Gastroesophageal sphincter (tissue), 4 donors: ENCODE measurements around the gene PRADC1. TPM values are rescaled to one million over a fixed set of nuclear protein-coding genes. Genes with fewer than 3 reads are reported as not detected.

Experiments
- ATAC-seq: fragments of 150-250 bp; one replicate; pipeline ENCODE4 v1.9.1; 2016; ENCODE audit warnings: mild to moderate bottlenecking, moderate library complexity
- H3K27ac ChIP-seq, 4 donors: fragments of 200-600 bp; sonication (generic) in 3 of 4; 1 replicate in 3 of 4; 2 replicates in 1 of 4; pipeline ENCODE4 v1.5.1; 2016 to 2019
- H3K27me3 ChIP-seq: fragments of 200-600 bp; sonication (generic); one replicate; pipeline ENCODE4 v1.5.1; 2019
- H3K36me3 ChIP-seq, 2 donors: fragments of 200-600 bp; sonication (generic); one replicate each; pipeline ENCODE4 v1.5.1; 2019; ENCODE audit warnings: control low read depth in 1 of 2
- H3K4me1 ChIP-seq, 3 donors: fragments of 200-600 bp; sonication (generic); 1 replicate in 2 of 3; 2 replicates in 1 of 3; pipeline ENCODE4 v1.5.1; 2016 to 2019; ENCODE audit warnings: control low read depth in 2 of 3
- H3K4me3 ChIP-seq, 2 donors: fragments of 200-600 bp; sonication (generic); one replicate each; pipeline ENCODE4 v1.5.1; 2019; ENCODE audit warnings: mild to moderate bottlenecking in 1 of 2, moderate library complexity in 1 of 2
- H3K9me3 ChIP-seq, 3 donors: fragments of 200-600 bp; sonication (generic); one replicate each; pipeline ENCODE4 v1.5.1; 2017 to 2019; ENCODE audit warnings: control low read depth in 2 of 3
- CTCF ChIP-seq, 4 experiments: fragments of 200-600 bp in 2 of 4; fragments of 450-650 bp in 2 of 4; sonication (generic) in 1 of 4; IDR thresholded peaks; one replicate each; pipeline ENCODE4 v1.5.1; 2017 to 2019; ENCODE audit warnings: antibody characterized with exemption in 4 of 4, mild to moderate bottlenecking in 2 of 4, moderate library complexity in 2 of 4
- EP300 ChIP-seq: sonication (generic); formaldehyde crosslinking; IDR thresholded peaks from one replicate; pipeline ENCODE4 v1.6.1; 2017; ENCODE audit warnings: antibody characterized with exemption, mild to moderate bottlenecking
- POLR2A ChIP-seq, 2 donors: fragments of 450-650 bp; IDR thresholded peaks; one replicate each; pipeline ENCODE4 v1.6.1; 2017; ENCODE audit warnings: antibody characterized with exemption in 2 of 2, mild to moderate bottlenecking in 2 of 2, moderate library complexity in 1 of 2
- POLR2AphosphoS5 ChIP-seq: sonication (generic); formaldehyde crosslinking; IDR thresholded peaks from one replicate; pipeline ENCODE4 v1.6.1; 2017; ENCODE audit warnings: antibody characterized with exemption
- WGBS, 2 donors: methylation state at CpG; one replicate each; pipeline ENCODE4 v1.1.5; 2018; ENCODE audit warnings: low coverage in 1 of 2; 5-methylcytosine and 5-hydroxymethylcytosine counted together
- total RNA-seq, 4 donors: library from RNA; depleted of rRNA; stranded (reverse); fragments of >200 nt; gene quantifications; one replicate each; pipeline ENCODE4 v1.1.0, GENCODE V29; 2016

The PRADC1 gene
- total RNA-seq, 4 donors from 2014 or later, result 21.7 to 37.5 (median 30.2) TPM

GRCh38 chr2:73253901-73254300 lies 20.9 kb upstream of the PRADC1 start:
- TF ChIP-seq EP300, result no peak
- no peak for TF ChIP-seq CTCF (IDR thresholded peaks at IDR 0.05)
- TF ChIP-seq POLR2A (IDR thresholded peaks at IDR 0.05), result no peak
- TF ChIP-seq POLR2AphosphoS5, result no peak
- Histone ChIP-seq H3K4me3 (no peak overlapping the region), H3K36me3 (peaks cover 0 to 65% of the 10 kb centered on the region in 2 donors)

GRCh38 chr2:73253400-73253799 lies 20.4 kb upstream of the PRADC1 start:
- H3K4me3 ChIP-seq, result no peak overlapping the region
- ATAC-seq, result no peak
- WGBS, 2 donors, result 0 to 54% methylated on average over 1 to 2 of the region's 2 CpGs
- H3K4me1 ChIP-seq, result no peaks in the 10 kb centered on the region
- TF ChIP-seq EP300 (no peak), POLR2AphosphoS5 (no peak), CTCF (IDR thresholded peaks at IDR 0.05) (no peak), POLR2A (IDR thresholded peaks at IDR 0.05) (no peak)
- no peaks in the 10 kb centered on the region for H3K9me3 ChIP-seq
- H3K27ac ChIP-seq, result no peak overlapping the region
- no peaks in the 10 kb centered on the region for H3K27me3 ChIP-seq
- H3K36me3 ChIP-seq, result peaks cover 0 to 70% of the 10 kb centered on the region in 2 donors

More at GRCh38 chr2:73253901-73254300, 20.9 kb upstream of the PRADC1 start:
- H3K27ac ChIP-seq, result no peak overlapping the region
- no peaks in the 10 kb centered on the region for H3K9me3 ChIP-seq
- 78 to 100% methylated on average over 1 of the region's 3 CpGs for WGBS, 2 donors
- H3K27me3 ChIP-seq, result no peaks in the 10 kb centered on the region
- no peak for ATAC-seq
- no peaks in the 10 kb centered on the region for H3K4me1 ChIP-seq

GRCh38 chr2:73252238-73253027 lies 19.4 kb upstream of the PRADC1 start:
- H3K27me3 ChIP-seq, result no peaks in the 10 kb centered on the region
- H3K27ac ChIP-seq, result no peak overlapping the region
- H3K36me3 ChIP-seq, result peaks cover 0 to 80% of the 10 kb centered on the region in 2 donors
- no peak for TF ChIP-seq CTCF (IDR thresholded peaks at IDR 0.05)
- no peak for TF ChIP-seq POLR2AphosphoS5
- no peak for TF ChIP-seq EP300
- TF ChIP-seq POLR2A (IDR thresholded peaks at IDR 0.05), result no peak
- 100% methylated on average over 3 of the region's 17 CpGs; no CpG with 5 or more reads in 1 of the 2 donors for whole genome bisulfite sequencing, 2 donors
- H3K4me3 ChIP-seq, result no peak overlapping the region
- H3K4me1 ChIP-seq, result no peaks in the 10 kb centered on the region
- H3K9me3 ChIP-seq, result no peaks in the 10 kb centered on the region
- ATAC-seq, result no peak

- H3K4me1 ChIP-seq, result no peaks in the 10 kb centered on the region
- no peak overlapping the region for H3K27ac ChIP-seq
- ATAC-seq, result no peak
- no peaks in the 10 kb centered on the region for H3K9me3 ChIP-seq
- peaks cover 0 to 92% of the 10 kb centered on the region in 2 donors for H3K36me3 ChIP-seq
- no peaks in the 10 kb centered on the region for H3K27me3 ChIP-seq
- no peak for TF ChIP-seq POLR2AphosphoS5
- TF ChIP-seq EP300, result no peak
- TF ChIP-seq CTCF (IDR thresholded peaks at IDR 0.05), result no peak
- TF ChIP-seq POLR2A (IDR thresholded peaks at IDR 0.05), result no peak
- WGBS, 2 donors, result 56 to 84% methylated on average over 3 to 4 of the region's 17 CpGs
- H3K4me3 ChIP-seq, result no peak overlapping the region
Measured at GRCh38 chr2:73250872-73251846, 18.1 kb upstream of the PRADC1 start.
